Peyer's patch (tissue), 4 donors: Measurements from ENCODE around the gene AKAP13. TPM values are rescaled to one million over a fixed set of nuclear protein-coding genes. Genes with fewer than 3 reads are reported as not detected.

Experiments
- DNase-seq, 3 donors: peaks; one replicate each; pipeline ENCODE4 v3.0.0-alpha.2; 2017 to 2019
- H3K27ac ChIP-seq, 4 donors: fragments of 200-600 bp; sonication (generic); one replicate each; pipeline ENCODE4 v1.5.1; 2016 to 2019
- H3K27me3 ChIP-seq, 2 donors: fragments of 200-600 bp; sonication (generic); one replicate each; pipeline ENCODE4 v1.5.1; 2019
- H3K36me3 ChIP-seq, 3 donors: fragments of 200-600 bp; sonication (generic); one replicate each; pipeline ENCODE4 v1.5.1; 2016 to 2019
- H3K4me1 ChIP-seq, 4 donors: fragments of 200-600 bp; sonication (generic); one replicate each; pipeline ENCODE4 v1.5.1; 2016 to 2019
- H3K4me3 ChIP-seq, 4 donors: fragments of 200-600 bp; sonication (generic); 1 replicate in 3 of 4; 2 replicates in 1 of 4; pipeline ENCODE4 v1.5.1; 2016 to 2019; ENCODE audit warnings: mild to moderate bottlenecking in 1 of 4
- H3K9me3 ChIP-seq, 4 donors: fragments of 200-600 bp; sonication (generic); one replicate each; pipeline ENCODE4 v1.5.1; 2016 to 2019; ENCODE audit warnings: mild to moderate bottlenecking in 1 of 4
- POLR2A ChIP-seq, 2 donors: fragments of 450-650 bp; IDR thresholded peaks; one replicate each; pipeline ENCODE4 v1.5.1; 2017; ENCODE audit warnings: antibody characterized with exemption in 2 of 2, mild to moderate bottlenecking in 2 of 2, moderate library complexity in 2 of 2
- total RNA-seq, 4 donors: library from RNA; depleted of rRNA; stranded (reverse); fragments of >200 nt; gene quantifications; one replicate each; pipeline ENCODE4 v1.1.0, GENCODE V29; 2016
- TF ChIP-seq, protein P1 (sequence below), 6 experiments: fragments of 450-650 bp in 4 of 6; fragments of 200-600 bp in 2 of 6; sonication (generic) in 1 of 6; IDR thresholded peaks; one replicate each; pipeline ENCODE4 v1.5.1; 2017 to 2019; ENCODE audit warnings: antibody characterized with exemption in 6 of 6, mild to moderate bottlenecking in 3 of 6, moderate library complexity in 1 of 6

The AKAP13 gene
- total RNA-seq, 4 donors from 2014 or later: 166 to 742 (median 242) TPM

- no peaks in the 10 kb centered on the region for H3K27me3 ChIP-seq
- no peak overlapping the region for H3K27ac ChIP-seq
- TF ChIP-seq, protein P1, sequence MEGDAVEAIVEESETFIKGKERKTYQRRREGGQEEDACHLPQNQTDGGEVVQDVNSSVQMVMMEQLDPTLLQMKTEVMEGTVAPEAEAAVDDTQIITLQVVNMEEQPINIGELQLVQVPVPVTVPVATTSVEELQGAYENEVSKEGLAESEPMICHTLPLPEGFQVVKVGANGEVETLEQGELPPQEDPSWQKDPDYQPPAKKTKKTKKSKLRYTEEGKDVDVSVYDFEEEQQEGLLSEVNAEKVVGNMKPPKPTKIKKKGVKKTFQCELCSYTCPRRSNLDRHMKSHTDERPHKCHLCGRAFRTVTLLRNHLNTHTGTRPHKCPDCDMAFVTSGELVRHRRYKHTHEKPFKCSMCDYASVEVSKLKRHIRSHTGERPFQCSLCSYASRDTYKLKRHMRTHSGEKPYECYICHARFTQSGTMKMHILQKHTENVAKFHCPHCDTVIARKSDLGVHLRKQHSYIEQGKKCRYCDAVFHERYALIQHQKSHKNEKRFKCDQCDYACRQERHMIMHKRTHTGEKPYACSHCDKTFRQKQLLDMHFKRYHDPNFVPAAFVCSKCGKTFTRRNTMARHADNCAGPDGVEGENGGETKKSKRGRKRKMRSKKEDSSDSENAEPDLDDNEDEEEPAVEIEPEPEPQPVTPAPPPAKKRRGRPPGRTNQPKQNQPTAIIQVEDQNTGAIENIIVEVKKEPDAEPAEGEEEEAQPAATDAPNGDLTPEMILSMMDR (IDR thresholded peaks at IDR 0.05): no peak
- no peak for TF ChIP-seq POLR2A (IDR thresholded peaks at IDR 0.05)
- DNase-seq: no peak
- H3K36me3 ChIP-seq: no peaks in the 10 kb centered on the region
- no peaks in the 10 kb centered on the region for H3K9me3 ChIP-seq
- no peak overlapping the region for H3K4me3 ChIP-seq
- H3K4me1 ChIP-seq: peaks cover 0 to 18% (median 5%) of the 10 kb centered on the region in 4 donors
Measured at GRCh38 chr15:85781099-85781498, 400.7 kb downstream of the AKAP13 start.

- peaks cover 0 to 26% (median 9%) of the 10 kb centered on the region in 4 donors for H3K4me1 ChIP-seq
- DNase-seq: no peak
- H3K27ac ChIP-seq: no peak overlapping the region
- H3K27me3 ChIP-seq: no peaks in the 10 kb centered on the region
- TF ChIP-seq, protein P1 (IDR thresholded peaks at IDR 0.05): no peak
- TF ChIP-seq POLR2A (IDR thresholded peaks at IDR 0.05): no peak
- H3K4me3 ChIP-seq: no peak overlapping the region
- H3K9me3 ChIP-seq: no peaks in the 10 kb centered on the region
- H3K36me3 ChIP-seq: no peaks in the 10 kb centered on the region
Measured at GRCh38 chr15:85782064-85782463, 401.7 kb downstream of the AKAP13 start.

DNA sequence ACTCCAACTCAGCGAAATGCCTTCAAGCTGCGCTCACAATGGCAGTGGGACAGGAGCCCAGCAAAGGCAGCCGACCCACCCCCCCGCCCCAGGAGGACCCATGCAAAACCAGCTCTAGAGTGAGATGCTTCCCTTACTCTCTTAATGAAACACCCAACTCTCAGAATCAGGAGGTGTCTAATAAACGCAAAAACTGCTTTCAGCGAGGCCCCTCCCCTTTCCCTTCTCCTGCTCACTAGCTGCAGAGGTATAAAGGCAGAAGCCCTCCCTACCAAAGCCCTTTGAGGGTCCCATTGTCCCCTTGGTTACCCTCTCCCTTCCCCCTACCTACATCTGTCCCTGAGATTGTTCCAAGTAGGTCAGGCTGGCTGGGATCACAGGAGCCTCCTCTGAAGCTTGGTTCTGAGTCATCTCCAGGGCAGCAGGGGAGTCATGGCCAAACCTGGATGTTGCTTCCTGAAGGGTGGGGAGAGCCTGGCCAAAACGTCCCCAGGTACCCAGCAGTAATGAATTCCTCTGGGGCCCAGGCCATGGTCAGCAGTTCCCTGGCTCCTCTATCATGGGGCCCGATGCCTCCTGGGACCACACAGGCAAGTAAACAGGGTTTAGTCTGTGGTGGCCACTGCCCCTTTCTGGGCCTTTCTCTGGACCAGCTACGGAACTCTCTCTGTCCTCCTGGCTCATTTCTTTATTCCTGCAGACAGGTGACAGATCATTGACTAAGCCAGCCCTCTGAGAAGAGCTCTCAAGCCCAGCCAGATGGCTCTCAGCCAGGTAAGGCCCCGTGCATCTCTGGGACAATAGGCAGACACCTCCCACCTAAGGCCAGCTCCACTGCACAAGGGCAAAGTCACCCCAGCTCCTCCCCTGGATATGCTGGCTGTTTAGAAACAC, 405.7 kb downstream of the AKAP13 start:
- peak in 2 of 3 donors; percentile 74 to 76 for DNase-seq

DNA sequence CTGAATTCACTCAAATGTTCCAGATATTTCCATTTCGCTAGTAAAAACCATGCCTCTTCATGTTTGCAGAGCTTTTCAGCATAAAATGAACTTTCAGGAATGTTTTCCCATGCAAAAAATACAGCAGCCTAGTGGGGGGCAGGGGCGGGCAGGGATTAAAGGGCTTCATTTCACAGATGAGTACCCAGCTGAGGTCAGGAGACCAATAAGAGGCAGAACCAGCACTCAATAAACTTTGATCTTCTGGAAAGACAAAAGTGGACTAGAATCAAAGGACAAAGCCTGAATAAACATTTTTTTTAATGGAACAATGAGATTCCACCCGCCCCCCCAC, 406.3 kb downstream of the AKAP13 start:
- no peak for TF ChIP-seq POLR2A (IDR thresholded peaks at IDR 0.05)
- TF ChIP-seq, protein P1 (IDR thresholded peaks at IDR 0.05): no peak
- DNase-seq: no peak
- H3K27ac ChIP-seq: peak overlapping the region in 3 of 4 donors; percentile 3 to 72 (median 62)

More for the DNA sequence above, 405.7 kb downstream of the AKAP13 start:
- Histone ChIP-seq H3K9me3 (no peaks in the 10 kb centered on the region), H3K27ac (peak overlapping the region in 3 of 4 donors; percentile 3 to 72 (median 62)), H3K36me3 (no peaks in the 10 kb centered on the region), H3K27me3 (no peaks in the 10 kb centered on the region), H3K4me3 (peak overlapping the region in 1 of 4 donors; percentile 14), H3K4me1 (peaks cover 0 to 31% (median 9%) of the 10 kb centered on the region in 4 donors)
- TF ChIP-seq, protein P1 (IDR thresholded peaks at IDR 0.05): no peak
- TF ChIP-seq POLR2A (IDR thresholded peaks at IDR 0.05): no peak

DNA sequence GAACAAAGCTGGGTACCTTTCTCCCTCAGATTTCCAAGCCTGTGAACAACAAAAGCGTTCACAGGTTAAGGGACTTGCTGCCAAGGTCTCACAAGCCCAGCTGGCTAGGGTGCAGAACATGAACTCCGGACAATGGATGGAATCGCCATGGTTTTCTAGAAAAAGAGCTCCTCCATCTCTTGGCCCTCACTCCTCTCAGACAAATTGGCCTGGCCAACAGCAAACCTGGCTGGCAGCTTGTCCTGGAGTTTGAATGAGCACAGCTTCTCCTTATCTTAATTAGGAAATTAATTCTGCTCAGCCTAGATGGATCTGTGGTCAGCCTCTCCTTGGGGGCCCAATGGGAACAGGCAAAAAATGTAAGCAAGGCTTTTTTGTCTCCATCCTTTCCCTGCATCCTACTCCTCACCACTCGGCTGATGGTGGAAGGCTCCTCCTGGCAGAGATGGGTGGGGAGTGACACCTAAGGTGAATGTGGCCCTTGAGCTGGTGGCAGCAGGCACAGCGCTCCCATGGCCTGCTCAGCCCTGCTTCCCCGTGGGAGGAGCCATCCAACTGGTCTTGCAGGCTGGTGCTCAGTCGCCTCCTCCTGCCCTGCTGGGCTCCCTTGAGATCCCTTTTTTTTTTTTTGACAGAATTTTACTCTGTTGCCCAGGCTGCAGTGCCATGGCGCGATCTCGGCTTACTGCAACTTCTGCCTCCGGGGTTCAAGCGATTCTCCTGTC, 408.5 kb downstream of the AKAP13 start:
- H3K27ac ChIP-seq: no peak overlapping the region
- no peak overlapping the region for H3K4me3 ChIP-seq
- H3K9me3 ChIP-seq: no peaks in the 10 kb centered on the region
- H3K27me3 ChIP-seq: no peaks in the 10 kb centered on the region
- H3K36me3 ChIP-seq: no peaks in the 10 kb centered on the region
- peaks cover 0 to 44% (median 15%) of the 10 kb centered on the region in 4 donors for H3K4me1 ChIP-seq
- TF ChIP-seq POLR2A (IDR thresholded peaks at IDR 0.05): no peak
- TF ChIP-seq, protein P1 (IDR thresholded peaks at IDR 0.05): no peak
- peak in 2 of 3 donors; percentile 66 to 72 for DNase-seq

More for the DNA sequence above, 406.3 kb downstream of the AKAP13 start:
- peaks cover 0 to 31% (median 9%) of the 10 kb centered on the region in 4 donors for H3K4me1 ChIP-seq
- no peak overlapping the region for H3K4me3 ChIP-seq
- H3K36me3 ChIP-seq: no peaks in the 10 kb centered on the region
- no peaks in the 10 kb centered on the region for H3K27me3 ChIP-seq
- no peaks in the 10 kb centered on the region for H3K9me3 ChIP-seq
